ENCODE measurements around the gene EEF1AKMT2.

Gene EEF1AKMT2

DNA sequence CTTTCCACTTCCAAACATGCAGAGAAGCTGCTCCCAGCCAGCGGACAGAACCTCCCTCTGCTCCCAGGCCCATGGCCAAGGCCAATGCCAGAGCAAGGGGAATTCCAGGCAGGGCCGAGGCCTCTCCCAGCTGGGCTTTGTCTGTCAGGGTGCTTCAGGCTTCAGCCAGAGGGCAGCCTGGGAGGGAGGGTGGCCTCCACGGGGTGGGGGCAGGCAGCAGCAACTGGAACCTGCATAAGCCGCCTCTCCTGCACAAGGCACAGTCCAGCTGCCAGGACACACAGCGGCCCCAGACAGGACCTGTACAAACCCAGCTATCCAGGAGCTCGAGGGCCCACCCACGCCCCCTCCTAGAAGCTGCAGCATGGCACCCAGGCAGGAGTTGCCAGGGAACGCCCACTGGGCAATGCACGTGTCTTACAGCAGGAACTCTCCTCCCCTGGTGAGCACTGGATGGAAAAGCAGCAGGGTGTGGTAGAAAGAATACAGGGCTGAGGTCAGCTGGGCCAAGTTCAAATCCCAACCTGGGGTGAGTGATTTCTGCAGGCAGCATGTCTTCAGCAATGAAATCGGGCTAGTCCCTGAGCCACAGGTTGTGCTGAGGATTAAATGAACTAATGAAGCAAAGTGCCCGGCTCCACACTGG, 55.1 kb downstream of the EEF1AKMT2 start:
- DNase-seq, result peak; percentile 44

DNA sequence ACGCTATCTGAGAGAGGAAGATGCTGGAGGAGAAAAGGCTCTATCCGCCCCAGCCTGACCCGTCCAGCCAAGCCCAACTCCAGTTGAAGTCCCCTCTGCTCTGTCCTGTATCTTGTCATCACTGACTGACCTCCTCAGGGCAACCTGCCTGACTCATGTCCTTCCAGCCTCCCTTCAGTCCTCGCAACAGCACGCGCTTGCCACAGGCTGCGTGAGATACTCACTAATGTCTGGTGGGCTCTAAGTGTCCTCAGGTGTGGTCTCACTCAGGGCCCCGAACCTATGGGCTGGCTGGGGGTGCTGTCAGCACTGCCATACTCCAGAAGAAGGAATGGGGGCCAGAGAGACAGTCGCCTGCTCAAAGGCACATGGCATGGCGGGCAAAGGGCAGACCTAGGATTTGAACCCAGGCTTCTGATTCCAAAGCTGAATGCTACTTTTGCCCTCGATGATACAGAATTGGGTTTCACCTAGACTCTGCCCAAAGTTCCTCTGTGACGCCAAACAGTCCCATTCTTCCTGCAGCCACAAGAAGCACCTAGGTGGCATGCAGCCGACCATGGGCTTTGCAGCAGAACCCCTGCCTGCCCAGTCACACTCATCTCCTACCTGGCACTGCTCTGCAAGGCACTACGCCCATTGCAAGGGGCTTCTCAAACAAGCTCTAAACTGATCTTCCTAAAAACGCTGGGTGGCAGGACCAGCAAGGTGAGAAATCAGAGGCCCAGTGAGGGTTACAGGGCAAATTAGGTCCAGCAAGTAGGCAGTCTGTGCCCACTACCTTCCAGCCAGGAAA, 56.0 kb downstream of the EEF1AKMT2 start:
- DNase-seq, result no peak

DNA sequence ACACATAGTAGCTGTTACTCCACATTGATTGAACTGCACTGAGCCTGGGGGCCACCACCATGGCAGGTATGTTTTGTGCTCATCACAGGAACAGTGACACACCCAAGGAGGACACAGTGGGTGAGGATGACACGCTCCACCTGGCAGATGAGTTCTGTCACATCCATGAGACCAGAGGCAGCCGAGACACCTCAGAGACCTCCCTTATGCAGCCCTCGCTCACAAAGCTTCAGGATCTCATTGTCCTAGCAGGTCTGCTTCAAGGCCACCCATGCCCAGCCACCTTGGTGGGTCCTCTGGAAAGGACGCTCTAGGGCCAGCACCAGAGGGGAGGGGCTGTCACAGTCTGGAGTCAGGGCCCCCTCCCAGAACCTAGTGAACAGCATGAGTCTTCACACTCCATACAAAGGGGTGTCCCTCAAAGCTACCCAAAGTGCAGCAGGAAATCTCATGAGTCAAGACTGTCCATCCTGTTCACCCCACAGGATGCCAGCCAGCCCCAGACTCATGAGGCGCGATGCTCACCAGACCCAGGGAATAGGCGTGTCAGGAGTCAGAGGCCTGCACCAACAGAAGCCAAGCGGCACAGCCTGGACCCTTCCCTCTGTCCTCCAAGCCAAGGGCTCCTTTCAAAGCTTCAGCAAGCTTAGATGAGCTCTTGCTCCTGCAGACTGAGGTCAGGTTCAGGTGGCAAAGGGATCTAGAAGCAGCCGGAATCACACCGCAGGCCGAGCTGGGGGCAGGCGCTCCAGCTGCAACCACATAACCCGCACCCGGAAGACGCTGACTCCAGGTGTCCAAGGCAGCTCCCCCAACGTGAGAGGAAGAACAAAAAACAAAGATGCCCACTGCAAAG, 57.1 kb downstream of the EEF1AKMT2 start:
- no peak for DNase-seq

DNA sequence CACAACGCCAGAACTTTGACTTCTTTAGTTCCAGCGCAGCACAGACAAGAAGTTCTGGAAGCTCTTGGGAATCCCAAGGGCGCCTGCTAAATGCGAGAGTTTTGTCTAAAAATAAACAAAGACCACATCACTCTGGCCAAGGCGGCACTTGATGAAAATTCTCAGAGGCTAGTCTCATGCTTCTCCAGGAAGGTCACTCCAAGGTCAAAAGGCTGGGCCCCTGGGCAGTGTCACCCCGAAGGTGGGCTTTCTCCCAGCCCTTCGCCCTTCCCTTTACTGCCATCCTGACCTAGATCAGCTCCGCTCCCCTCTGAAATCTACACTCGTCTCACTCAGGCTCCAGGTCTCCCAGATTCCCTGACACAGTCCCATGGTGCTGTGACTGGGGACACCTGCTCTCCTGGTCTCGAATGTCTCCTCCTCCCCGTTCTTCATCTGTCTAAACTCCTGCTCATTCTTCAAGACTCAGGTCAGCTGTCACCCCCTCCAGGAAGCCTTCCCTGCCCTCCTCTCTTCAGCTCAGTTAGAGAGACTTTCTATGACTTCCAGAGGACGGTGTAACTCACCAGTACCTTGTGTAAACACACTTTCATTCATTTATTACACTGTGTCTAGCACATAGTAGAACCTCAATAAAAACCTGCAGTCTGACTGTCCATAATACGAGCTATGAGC, 58.0 kb downstream of the EEF1AKMT2 start:
- DNase-seq, result no peak

DNA sequence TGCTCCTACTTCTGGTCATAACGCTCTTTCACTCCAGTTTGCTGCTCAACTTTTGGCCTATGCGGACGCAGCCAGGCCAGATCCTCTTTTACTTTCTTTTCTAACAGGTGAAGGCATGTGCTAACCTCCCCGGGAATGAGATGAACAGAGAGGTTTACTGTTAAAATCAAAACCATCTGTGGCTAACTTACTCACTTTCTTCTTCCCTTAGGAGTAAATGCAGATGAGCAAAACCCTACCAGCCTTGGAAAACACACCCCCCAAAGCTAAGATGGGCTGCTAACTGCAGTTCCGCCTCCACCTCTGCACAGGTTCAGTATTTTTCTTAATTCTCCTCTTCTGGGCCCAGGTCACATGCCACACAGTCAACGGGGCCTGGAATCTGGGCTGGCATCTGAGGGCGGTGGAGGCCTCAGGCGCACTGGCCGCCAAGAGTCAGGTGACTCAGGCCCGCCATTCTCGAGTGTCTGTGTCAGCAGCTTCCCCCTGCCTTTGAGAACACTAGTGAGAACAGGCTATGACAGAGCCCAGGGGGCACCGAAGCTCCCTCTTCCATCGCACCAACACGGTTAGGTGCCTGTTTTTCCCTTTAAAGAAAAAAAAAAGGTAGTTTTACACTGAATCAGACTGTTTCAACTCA, 58.6 kb downstream of the EEF1AKMT2 start:
- no peak for DNase-seq

DNA sequence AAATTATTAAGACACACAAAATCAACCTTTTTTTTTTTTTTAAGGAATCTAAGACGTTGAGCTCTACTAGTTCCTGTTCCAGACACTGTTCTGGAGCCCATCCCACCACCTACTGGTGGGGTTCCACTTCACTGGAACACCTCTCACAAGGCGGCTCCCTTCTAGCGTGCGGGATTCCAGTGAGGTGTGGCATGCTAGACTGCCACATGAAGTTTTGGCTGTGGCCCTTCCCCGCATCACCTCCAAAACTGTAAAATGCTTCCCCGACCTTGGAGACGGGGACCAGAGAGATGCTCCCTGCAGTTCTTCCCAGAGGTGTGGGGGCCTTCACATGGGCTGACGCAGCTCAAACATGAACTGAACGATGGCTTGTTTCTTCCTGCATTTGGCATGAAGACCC, 60.1 kb downstream of the EEF1AKMT2 start:
- no peak for DNase-seq

DNA sequence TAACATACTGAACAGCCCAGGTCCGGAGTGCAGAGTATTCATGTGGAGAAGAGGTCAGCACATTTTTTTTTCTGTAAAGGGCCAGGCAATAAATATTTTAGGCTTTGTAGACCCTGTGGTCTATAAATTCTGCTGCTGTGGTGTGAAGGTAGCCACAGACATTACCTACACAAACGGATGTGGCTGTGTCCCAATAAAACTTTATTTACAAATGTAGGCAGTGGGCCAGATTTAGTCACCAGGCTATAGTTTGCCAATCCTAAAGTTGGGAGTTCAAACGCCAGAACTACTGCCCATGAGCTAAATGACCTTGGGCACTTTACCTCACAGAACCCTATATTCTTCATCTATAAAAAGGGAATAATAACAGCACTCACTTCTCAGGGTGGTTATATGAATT, 60.9 kb downstream of the EEF1AKMT2 start:
- no peak for DNase-seq

DNA sequence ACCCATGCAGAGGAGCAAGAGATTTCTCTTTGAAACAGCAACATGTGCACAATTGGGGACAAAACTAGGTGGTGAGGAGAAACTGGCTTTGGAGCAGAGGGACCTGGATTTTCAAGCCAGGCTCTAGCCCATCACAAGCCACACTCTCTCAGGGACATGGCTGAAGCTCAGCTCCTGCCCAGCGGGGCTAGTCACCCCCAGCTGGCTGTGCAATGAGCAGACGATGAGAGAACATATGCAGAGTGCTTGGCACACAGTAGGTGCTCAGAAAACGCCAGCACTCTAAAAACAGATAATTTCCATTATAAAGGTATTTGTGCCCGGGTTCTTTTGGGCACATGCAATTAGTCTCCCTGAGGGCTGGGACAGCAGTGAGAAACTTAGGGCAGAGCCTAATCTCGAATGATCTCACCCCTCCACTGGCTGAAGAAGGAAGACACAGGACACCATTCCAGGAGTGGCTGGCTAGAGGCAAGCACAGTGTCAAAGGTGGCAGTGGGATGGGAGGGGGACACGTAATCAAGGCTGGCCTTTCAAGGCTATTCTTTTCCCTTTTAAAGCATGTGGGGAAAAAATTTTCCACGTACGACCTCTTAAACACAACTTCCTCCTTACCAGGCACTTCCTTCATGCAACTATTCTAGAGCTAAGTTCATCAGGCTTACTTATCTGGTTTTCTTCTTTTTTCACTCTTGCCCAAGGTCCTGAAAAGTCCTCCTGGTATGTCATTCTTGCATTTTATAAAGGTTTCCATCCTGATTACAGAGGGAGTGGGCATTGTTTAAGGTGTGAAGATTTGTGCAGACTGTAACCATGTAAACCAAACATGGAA, 62.6 kb downstream of the EEF1AKMT2 start:
- DNase-seq, result no peak

DNA sequence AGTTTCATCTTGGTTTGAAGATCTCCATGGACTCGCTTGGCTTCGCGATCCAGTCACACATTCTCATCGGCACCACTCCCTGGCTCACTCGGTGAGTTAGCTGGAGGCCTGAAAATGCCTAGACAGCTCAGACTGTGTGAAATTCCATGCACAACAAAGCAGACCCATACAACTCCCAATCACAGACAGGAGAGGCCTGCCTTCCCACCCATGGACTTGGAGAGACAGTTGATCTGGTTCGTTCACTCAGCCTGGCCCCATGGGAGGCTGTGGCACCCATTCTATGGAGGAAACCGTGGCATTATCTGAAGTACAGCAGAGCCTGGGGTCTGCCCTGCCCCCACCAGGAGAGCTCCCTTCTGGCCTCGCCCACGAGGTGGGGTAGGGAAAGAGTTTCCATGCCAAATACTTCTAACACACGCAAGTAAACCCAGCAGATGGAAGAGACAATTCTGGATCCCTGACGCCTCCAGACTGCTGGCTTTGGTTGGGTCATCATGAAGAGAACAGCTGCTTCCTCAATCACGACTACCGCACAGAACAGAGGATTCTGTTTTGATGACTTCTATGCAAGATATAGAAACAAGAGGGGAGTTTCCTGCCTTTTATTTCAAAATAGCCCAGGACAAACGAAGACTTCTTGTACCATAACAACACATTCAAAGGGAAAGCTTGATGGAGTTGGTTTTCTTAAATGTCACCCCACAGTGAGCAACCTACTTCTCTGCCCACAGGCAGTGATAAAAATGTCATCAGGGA, 63.4 kb downstream of the EEF1AKMT2 start:
- DNase-seq, result no peak

DNA sequence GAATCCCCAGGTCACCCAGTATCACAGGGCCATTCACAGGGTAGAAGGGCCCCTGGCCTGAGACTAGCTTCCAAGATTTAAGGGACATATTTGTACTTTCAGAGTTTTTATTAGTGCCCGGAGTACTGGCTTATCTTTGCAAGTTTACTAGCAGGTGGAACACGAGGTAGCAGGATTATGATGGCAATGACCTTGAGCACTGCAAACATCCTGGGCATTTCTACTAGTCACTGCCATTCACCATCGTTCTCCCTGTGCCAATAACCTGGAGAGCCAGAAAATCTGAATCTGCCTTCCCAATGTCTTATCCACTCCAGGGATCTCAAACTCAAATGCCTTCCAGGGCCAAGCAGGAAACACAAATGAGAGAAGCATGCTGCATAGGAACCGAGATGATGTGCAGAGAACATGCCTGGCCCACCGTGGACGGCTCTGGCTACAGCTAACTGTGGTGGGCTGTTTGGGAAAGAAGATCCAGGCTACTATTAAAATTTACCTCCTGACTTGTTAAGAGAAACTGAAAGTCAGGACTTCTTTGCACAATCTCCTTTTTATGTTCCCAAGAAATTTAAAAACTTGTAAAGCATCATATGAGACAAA, 64.2 kb downstream of the EEF1AKMT2 start:
- no peak for DNase-seq

DNA sequence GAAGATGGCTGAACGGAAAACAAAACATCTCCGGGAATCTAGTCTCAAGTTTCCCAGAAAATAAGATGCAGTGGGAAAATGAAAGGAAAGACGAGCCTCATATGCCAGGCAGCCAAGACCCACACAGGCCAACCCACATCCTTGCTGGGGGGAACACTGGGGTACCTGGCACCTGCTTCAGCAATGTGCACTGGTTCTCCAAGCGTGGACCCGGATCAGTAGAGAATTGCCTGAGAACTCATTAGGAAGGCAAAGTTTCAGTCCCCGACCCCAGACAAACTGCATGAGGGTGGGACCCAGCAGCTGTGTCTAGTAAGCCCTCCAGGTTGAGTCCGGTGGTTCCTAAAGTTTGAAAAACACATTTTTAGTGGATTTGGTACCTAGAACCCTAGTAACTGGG, 65.9 kb downstream of the EEF1AKMT2 start:
- DNase-seq, result no peak

DNA sequence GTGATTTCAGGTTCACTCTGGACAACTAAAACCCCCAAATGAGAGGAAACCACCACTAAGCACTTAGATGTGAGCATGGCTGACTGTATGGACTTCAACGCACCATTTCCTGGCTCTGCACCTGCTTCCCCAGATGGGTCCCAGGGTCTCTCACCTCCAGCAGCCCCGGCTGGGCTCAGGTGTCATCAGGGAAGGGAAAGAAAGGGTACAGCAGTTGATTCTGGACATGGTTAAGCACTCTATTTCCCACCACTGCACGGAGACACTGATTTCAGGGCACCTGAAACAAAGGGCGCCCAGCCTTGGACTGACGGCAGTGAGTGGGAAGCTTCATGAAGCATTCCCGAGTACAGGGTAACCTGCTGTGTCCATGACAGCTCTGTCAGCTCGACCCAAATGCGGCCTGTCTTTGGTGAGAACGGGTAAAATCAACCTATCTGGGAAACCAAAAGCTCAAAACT, 66.5 kb downstream of the EEF1AKMT2 start:
- DNase-seq, result no peak

DNA sequence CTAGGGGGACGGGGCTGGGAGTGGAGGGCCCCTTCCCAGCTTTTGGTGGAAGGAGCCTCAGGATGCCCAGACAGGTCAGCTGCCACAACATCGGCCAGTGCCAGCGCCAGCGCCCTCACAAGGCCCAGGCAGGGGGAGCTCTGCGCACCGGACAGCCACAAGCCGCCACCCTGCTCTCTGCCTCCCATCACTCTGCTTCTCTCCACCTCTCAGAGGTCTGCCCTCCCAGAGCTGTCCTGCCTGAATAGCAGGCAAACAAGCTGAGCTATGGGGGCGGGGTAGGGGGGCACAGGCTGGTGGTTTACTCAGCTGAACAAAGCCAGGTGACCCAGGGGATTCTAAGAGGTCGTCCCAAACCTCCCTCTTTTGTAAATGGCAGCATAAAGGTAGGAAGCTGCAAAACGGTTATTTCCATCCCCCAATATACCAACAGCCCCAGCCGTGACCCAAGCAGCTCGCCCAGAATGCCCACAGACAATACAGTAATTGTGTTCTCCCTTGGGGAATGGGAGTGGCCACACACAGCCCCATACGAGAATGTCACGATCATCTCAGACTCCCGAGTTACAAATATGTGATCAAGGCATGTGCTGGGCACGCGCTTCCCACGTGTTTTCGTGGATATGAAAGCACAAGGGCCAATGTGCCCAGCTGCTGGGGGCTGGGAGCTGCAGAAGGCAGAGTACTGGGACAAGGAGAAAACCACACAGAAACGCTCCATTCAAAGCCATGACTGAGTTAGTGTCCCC, 67.2 kb downstream of the EEF1AKMT2 start:
- DNase-seq, result no peak

DNA sequence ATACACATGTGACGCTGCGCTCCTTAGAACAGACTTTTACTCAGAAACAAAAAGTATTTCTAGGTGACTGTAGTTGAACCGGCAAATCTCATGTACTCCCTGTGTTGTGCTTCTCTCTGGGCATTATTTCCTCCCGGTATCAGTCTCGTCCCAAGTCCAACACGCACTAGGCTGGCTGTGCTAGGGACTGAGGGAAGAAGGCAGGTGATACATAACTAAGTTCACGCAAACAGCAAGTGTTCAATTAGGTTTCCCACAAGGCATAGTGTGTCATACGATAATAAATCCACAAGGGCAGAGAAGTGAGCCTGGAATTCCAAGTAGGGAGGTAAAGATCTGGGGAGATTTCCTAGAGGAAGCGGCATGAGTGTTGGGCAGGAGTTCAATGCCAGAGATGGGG, 67.9 kb downstream of the EEF1AKMT2 start:
- no peak for DNase-seq

DNA sequence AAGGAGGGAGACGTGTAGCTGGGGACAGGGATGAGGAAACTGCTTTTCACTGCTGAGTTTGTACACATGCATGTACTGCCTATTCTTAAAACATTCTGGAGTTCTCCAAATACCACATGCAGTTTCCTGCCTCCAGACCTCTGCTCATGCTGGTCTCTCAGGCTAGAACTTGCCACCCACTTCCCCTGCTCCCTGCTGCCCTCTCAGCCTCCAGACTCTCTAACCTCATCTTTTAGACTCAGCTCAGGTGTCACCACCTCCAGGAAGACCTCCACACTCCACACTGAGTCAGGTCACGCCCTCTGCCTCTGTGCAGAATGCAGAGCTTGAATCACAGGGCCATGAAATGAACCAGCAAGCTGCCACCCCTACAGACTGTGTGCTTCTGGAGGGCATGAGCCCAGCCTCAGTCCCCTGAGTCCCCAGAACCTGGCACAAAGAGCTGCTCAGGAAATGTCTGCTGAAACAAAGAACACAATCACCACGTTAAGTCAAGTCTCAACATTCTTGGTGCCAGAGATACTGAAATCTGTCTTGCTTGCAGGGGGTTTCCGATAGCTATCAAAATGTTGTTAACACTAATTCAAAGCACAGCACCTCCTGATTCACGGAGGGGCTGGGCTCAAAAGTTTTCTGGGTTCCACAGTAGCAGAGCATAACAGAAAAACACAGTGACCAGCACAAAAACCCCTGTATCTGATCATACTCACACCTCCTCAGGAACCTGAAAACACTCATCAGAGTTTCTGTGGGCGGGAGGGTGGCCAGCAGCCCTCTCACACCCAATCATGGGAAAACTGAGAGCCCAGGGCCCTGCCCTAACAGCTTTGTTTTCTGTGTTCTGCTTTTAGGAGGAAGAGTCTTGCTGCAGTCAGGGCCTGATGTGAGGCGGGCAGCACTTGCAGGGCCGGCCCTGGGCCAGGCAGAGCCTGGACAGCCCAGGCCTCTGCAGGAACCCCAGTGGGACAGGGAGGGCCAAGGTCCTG, 68.6 kb downstream of the EEF1AKMT2 start:
- peak; percentile 53 for DNase-seq

DNA sequence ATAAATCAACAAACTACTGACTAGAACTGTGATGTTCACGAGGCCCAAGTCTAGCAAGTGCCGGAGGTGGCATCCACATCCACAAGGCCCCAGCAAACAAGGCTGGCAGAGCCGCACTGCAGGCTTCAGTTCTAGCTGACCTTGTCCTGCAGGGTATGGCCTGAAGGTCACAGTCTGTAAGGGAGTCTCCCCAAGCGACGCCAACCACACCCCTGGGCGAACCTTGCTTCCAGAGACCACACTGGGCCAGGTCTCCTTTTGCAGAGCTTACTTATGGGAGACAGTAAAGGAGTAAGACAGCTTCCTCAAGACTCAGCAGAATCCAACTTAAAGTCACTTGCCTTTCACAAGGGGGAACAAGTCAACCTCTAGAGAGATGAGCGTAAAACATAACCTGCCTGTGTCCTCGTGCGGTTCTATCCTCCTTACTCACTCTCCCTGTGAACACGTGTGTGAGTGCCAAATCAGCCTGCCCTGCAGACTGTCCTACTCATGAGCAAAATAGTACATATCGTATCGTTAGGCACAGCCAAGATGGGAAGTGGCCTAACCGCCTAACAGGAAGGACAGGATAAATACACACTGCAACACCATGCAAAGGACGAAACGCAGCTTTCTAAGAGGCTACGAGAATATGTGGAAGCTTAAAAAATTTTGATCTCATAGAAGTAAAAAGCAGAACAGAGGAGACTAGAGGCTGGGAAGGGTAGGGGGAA, 70.2 kb downstream of the EEF1AKMT2 start:
- peak; percentile 74 for DNase-seq

DNA sequence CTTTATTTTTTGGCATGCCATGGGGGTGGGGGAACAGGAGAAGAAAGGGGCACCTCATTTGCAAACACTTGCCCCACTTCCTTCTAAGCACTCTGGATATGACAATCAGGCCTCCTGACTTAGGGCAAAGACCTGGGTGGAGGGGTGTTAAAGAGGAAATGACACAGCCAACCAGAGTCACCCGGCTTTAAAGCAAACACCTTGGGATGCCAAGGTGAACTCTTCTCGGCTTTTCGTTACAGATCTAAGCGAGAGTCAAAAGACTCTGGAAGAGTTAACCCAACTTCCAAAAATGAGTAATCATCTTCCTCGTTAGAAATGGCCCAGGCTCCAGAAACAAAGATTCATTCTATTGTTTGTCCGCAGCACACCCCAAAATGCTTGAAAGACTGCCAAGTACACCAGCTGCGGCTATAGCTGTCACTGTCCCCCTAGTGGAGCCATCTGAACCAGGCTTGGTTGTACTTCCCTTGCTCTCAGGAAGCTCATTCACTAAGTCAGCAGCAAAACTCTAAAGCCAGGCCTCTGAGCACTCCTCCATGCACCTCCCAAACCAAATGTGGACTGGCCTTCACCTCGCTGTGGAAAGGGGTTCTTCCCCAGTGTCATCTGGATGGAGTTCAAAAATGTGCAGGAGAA, 72.4 kb downstream of the EEF1AKMT2 start:
- peak; percentile 95 for DNase-seq
